ENCODE results near the gene UBR3. TPM values are rescaled to one million over a fixed set of nuclear protein-coding genes. Genes with fewer than 3 reads are reported as not detected.
"Not testable (repeated sequence)": the region's sequence is repeated elsewhere in the genome, so short reads cannot be mapped to it uniquely, and the experiment has no call there.

UBR3 gene
- total RNA-seq, 3 donors from 2014 or later (not counting 1 experiment from before 2014, with no cell fraction given), result 40.8 to 54.5 (median 41.0) TPM

GRCh38 chr2:169933124-169933711 lies 106.0 kb downstream of the UBR3 start:
- intact Hi-C loops (cut with micrococcal nuclease), result loop anchor here (5.0 kb wide), 1 partner anchor 879 kb away; no protein-coding TSS in a partner anchor
- H3K36me3 ChIP-seq (ENCODE audit: control insufficient read depth, insufficient read depth, low read length), result peaks cover 10% of the 10 kb centered on the region
- ATAC-seq, result peak in 2 of 3 donors; percentile 56 to 73

GRCh38 chr2:169936652-169937051 lies 109.4 kb downstream of the UBR3 start:
- H3K4me3 Mint-ChIP-seq; H3K9me3 Mint-ChIP-seq; H3K27me3 Mint-ChIP-seq (ENCODE audit: low read depth in 2 of 2); H3K27me3 ChIP-seq (ENCODE audit: control insufficient read depth, insufficient read depth, low read length); H3K9me3 ChIP-seq (ENCODE audit: control insufficient read depth, insufficient read depth, low read length); H3K36me3 Mint-ChIP-seq; ATAC-seq; H3K27ac ChIP-seq (ENCODE audit: low read length); DNase-seq; H3K4me3 ChIP-seq (ENCODE audit: low read length); H3K4me1 ChIP-seq (ENCODE audit: control insufficient read depth, insufficient read depth, low read length); H3K27ac Mint-ChIP-seq; intact Hi-C loops (cut with micrococcal nuclease); H3K4me1 Mint-ChIP-seq: not testable (repeated sequence)
- WGBS (ENCODE audit: insufficient coverage), result 100% methylated on average over 4 of the region's 5 CpGs
- peaks cover 13% of the 10 kb centered on the region for H3K36me3 ChIP-seq (ENCODE audit: control insufficient read depth, insufficient read depth, low read length)

More at GRCh38 chr2:169933124-169933711, 106.0 kb downstream of the UBR3 start:
- Histone ChIP-seq H3K4me1 (ENCODE audit: control insufficient read depth, insufficient read depth, low read length) (no peaks in the 10 kb centered on the region), H3K27ac (ENCODE audit: low read length) (no peak overlapping the region), H3K27me3 (ENCODE audit: control insufficient read depth, insufficient read depth, low read length) (no peaks in the 10 kb centered on the region), H3K9me3 (ENCODE audit: control insufficient read depth, insufficient read depth, low read length) (no peaks in the 10 kb centered on the region), H3K4me3 (ENCODE audit: low read length) (no peak overlapping the region)
- Mint-ChIP-seq H3K4me3 (no peak overlapping the region), H3K27ac (no peak overlapping the region), H3K9me3 (no peaks in the 10 kb centered on the region), H3K4me1 (no peaks in the 10 kb centered on the region), H3K36me3 (no peaks in the 10 kb centered on the region), H3K27me3 (ENCODE audit: low read depth in 2 of 2) (no peaks in the 10 kb centered on the region)
- WGBS (ENCODE audit: insufficient coverage), result 80% methylated on average over 1 of the region's 2 CpGs
- peak; percentile 66 for TF ChIP-seq CTCF (IDR thresholded peaks at IDR 0.05)
- peak in 1 of 2 donors; percentile 43 for DNase-seq

- no peak for TF ChIP-seq CTCF (IDR thresholded peaks at IDR 0.05)
- intact Hi-C loops (cut with micrococcal nuclease), result no loop called here
- no peak for ATAC-seq
These were observed 118.3 kb downstream of the UBR3 start for GRCh38 chr2:169945515-169945914.

GRCh38 chr2:169946092-169946491 lies 118.8 kb downstream of the UBR3 start:
- Mint-ChIP-seq H3K4me3 (no peak overlapping the region), H3K9me3 (no peaks in the 10 kb centered on the region), H3K27ac (no peak overlapping the region), H3K4me1 (no peaks in the 10 kb centered on the region), H3K36me3 (peaks cover 7% of the 10 kb centered on the region), H3K27me3 (ENCODE audit: low read depth in 2 of 2) (no peaks in the 10 kb centered on the region)
- H3K4me1 ChIP-seq (ENCODE audit: control insufficient read depth, insufficient read depth, low read length), result no peaks in the 10 kb centered on the region
- no peaks in the 10 kb centered on the region for H3K27me3 ChIP-seq (ENCODE audit: control insufficient read depth, insufficient read depth, low read length)
- H3K36me3 ChIP-seq (ENCODE audit: control insufficient read depth, insufficient read depth, low read length), result peaks cover 36% of the 10 kb centered on the region
- no peak overlapping the region for H3K27ac ChIP-seq (ENCODE audit: low read length)
- DNase-seq, result no peak
- no peak for ATAC-seq
- no peak for TF ChIP-seq CTCF (IDR thresholded peaks at IDR 0.05)
- intact Hi-C loops (cut with micrococcal nuclease), result no loop called here
- WGBS (ENCODE audit: insufficient coverage), result no CpG with 5 or more reads among the region's 2 CpGs
- H3K9me3 ChIP-seq (ENCODE audit: control insufficient read depth, insufficient read depth, low read length), result no peaks in the 10 kb centered on the region
- H3K4me3 ChIP-seq (ENCODE audit: low read length), result no peak overlapping the region

More at GRCh38 chr2:169945515-169945914, 118.3 kb downstream of the UBR3 start:
- Mint-ChIP-seq H3K27ac (no peak overlapping the region), H3K9me3 (no peaks in the 10 kb centered on the region), H3K27me3 (ENCODE audit: low read depth in 2 of 2) (no peaks in the 10 kb centered on the region), H3K4me3 (no peak overlapping the region), H3K36me3 (peaks cover 7% of the 10 kb centered on the region), H3K4me1 (no peaks in the 10 kb centered on the region)
- no peaks in the 10 kb centered on the region for H3K27me3 ChIP-seq (ENCODE audit: control insufficient read depth, insufficient read depth, low read length)
- H3K36me3 ChIP-seq (ENCODE audit: control insufficient read depth, insufficient read depth, low read length), result peaks cover 38% of the 10 kb centered on the region
- H3K9me3 ChIP-seq (ENCODE audit: control insufficient read depth, insufficient read depth, low read length), result no peaks in the 10 kb centered on the region
- whole genome bisulfite sequencing (ENCODE audit: insufficient coverage), result 100% methylated on average over 1 of the region's 1 CpG
- no peak for DNase-seq
- H3K4me3 ChIP-seq (ENCODE audit: low read length), result no peak overlapping the region
- H3K4me1 ChIP-seq (ENCODE audit: control insufficient read depth, insufficient read depth, low read length), result no peaks in the 10 kb centered on the region
- no peak overlapping the region for H3K27ac ChIP-seq (ENCODE audit: low read length)

Data from natural killer cell (primary cell).